Neural progenitor cell (in vitro differentiated cells): ENCODE measurements around the gene ARHGAP8.

Experiments used
- CTCF ChIP-seq: fragments of 200-600 bp; sonication (generic); IDR thresholded peaks from 2 replicates; pipeline ENCODE4 v1.5.1; 2017; ENCODE audit warnings: antibody characterized with exemption, mild to moderate bottlenecking
- EZH2 ChIP-seq: fragments of 200-600 bp; sonication (generic); IDR thresholded peaks from 2 replicates; pipeline ENCODE4 v1.6.1; 2017; ENCODE audit warnings: antibody characterized with exemption, mild to moderate bottlenecking, moderate library complexity

- no peak for TF ChIP-seq EZH2
- no peak for TF ChIP-seq CTCF
Measured at GRCh38 chr22:44801476-44801875, 49.1 kb downstream of the ARHGAP8 start.
